Right ventricle myocardium superior (tissue), 1 donor: ENCODE measurements around the gene PARVB. TPM values are rescaled to one million over a fixed set of nuclear protein-coding genes. Genes with fewer than 3 reads are reported as not detected.

Experiments used
- total RNA-seq: library from RNA; stranded (reverse); fragmentation: NEBNext Ultra II Directional; extraction: Animal tissue kit (Norgen Biotek cat#: 25700); gene quantifications from one replicate; pipeline ENCODE4 v1.2.1, GENCODE V29; 2021
- donor health status: DM: no; HTN: yes; CAD: no; lungs with severe emphysema.

PARVB gene
- total RNA-seq, 1 donor from 2014 or later: 194 TPM

Other genes starting within 250 kb of the PARVB start
- 1.7 TPM for gene EFCAB6, start 212.0 kb upstream of the PARVB start, total RNA-seq
- 0.51 TPM for gene SULT4A1, start 161.8 kb upstream of the PARVB start, total RNA-seq
- gene PNPLA5, start 132.3 kb upstream of the PARVB start, total RNA-seq: not detected
- gene PNPLA3, start 100.5 kb upstream of the PARVB start, total RNA-seq: 0.22 TPM
- 78.0 TPM for gene SAMM50, start 68.9 kb upstream of the PARVB start, total RNA-seq
- 3.5 TPM for gene PARVG, start 156.6 kb downstream of the PARVB start, total RNA-seq